Stimulated activated CD8-positive, alpha-beta memory T cell treated with anti-CD3 and anti-CD28 coated beads, Interleukin-4, amount 100 ng/mL, for 4 hours (primary cell): ENCODE measurements around the gene NPIPB6.
A peak's percentile ranks its signal among the peaks of the same experiment; 100 is the strongest.

Experiments
- DNase-seq, 2 donors: peaks; one replicate each; pipeline ENCODE4 v3.0.0-alpha.2; 2020; ENCODE audit warnings: low read depth in 2 of 2, low spot score in 1 of 2

Gene NPIPB6

DNA sequence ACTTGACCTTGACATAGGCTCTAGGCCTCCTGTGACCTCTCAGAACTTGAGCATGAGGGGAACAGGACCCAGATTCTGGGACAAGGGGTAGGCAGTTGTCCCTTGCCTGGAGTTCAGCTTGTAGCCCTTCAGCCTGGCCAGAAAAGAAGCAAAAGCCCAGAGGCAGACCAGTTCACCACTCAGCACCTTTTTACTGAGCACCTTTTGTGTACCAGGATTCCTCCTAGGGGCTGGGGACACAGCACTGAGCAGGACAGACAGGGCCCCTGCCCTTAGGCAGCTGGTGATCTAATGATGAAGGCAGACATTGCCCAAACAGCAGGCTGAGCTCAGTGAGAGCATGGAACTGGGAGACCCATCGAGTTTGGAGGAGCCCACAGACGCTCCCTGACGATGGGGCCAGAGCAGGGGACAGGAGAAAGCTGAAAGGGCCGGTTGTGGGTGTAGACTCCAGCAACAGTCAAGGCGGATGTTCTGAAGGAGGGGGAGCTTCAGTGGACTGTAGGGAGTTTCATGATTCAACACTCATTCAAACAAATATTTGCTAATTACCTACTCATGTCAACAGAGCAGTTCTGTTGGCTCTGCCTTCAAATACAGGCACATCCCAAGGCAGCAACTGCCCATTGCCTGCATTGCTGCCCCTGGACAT lies 38.9 kb downstream of the NPIPB6 start:
- DNase-seq: no peak

DNA sequence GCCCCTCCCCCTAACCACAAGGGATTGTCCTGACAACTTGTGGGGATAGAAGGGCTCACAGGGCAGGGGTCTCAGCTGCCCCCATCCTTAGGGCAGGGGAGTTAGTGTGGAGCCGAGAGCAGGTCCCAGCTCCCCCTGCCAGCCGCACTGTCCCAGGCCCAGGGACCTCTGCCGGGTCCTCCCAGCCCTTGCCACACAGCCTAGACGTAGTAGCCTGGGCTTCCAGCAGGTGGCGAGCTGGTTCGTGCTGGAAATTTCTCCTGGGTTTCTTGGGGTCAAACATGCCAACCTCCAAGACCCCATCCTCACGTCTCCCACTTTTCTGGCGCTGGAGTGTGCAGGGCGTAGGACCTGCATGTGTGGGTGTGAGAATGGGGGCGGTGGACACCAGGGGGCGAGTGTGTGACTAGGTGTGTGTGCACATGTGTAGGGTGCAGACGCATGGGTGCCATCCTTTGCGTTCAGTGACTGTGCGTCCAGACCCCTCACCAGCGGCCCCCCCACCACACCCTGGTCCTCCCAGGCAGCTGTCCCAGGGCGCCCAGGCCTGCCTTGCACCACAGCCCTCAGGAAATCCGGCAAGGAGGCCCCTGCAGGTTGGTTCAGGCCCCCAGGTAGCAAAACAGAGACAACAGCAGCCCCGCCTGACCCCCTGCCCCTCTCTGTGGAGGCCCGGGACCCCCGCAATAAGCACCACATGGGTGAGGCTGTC lies 41.5 kb downstream of the NPIPB6 start:
- DNase-seq: no peak

DNA sequence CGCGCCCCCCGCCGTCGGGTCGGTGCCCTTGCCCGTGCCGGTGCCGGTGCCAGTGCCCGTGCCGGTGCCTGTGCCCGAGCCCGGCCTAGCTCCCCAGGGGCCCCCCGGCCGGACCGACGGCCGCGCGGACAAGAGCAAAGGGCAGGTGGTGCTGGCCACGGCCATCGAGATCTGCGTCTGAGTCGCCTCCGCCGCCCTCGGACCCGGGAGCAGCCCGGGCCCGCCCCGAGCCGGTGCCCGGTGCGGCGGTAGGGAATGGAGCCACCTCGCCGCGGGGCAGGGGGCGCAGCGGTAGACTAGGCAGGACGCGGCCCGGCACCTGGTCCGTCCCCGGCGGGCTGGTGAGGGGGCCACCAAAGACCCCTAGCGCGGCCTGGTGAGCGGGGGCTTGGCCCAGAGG lies 42.6 kb downstream of the NPIPB6 start:
- DNase-seq: no peak

DNA sequence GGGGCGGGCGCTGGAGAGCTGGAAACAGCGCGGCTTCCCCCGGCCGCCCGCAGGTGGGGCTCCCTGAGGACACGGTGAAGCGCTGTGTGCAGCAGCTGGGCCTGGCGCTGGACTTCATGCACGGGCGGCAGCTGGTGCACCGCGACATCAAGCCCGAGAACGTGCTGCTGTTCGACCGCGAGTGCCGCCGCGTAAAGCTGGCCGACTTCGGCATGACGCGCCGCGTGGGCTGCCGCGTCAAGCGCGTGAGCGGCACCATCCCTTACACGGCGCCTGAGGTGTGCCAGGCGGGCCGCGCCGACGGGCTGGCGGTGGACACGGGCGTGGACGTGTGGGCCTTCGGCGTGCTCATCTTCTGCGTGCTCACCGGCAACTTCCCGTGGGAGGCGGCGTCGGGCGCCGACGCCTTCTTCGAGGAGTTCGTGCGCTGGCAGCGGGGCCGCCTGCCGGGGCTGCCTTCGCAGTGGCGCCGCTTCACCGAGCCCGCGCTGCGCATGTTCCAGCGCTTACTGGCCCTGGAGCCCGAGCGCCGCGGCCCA lies 43.2 kb downstream of the NPIPB6 start:
- no peak for DNase-seq

DNA sequence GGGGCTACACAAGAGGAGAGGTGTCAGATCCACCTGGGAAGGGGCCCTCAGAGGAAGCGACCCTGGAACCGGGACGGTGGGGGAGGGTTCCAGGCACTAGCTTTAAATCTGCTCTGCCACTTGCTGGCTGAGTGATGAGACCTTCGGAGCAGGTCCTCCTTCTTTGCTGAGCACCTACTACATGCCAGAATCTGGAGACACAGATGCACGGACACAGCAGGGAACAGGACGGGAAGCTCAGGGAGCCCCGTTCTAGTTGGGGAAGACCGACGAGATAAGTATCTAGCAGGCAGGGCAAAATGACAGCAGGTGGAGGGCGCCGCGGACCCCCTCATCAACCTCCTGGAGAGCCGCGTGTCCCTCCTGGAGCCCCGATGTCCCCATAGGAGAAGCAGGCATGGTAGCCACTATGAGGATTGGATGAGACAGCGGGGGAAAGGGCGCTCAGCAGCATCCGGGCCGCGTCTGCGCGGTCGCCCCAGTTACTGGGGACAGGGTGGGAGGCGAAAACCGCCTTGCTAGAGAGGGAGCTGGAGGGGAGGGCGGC lies 43.8 kb downstream of the NPIPB6 start:
- no peak for DNase-seq

DNA sequence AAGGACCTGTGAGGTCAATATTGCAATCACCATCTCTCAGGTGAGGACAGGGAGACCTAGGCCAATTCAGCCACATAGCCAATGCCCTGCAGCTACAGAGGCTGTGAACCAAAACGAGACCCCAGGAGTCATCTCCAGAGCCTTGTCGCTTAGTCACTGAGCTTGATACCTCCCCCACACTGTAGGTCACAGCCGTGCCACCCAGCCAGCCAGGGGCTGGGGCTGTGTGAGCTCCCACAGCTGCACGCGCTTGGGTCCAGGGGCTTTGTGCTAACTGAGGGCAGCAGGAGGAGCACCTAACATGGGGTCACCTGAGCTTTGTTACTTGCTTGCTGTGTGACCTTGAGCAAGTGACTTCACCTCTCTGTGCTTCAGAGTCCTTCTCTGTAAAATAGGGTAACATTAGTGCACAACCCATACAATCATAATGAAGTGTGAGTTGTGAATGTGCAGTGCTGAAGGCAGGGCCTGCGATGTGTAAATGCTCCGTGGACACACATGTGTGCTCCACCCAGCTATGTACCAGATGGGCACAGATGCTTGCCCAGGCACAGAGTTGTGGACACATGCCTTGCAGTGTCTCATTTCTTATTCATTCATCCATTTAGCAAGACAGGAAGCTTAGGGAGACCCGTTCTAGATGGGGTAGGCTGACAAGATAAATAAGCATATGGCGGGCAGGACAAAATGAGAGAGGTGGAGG lies 45.1 kb downstream of the NPIPB6 start:
- DNase-seq: no peak

DNA sequence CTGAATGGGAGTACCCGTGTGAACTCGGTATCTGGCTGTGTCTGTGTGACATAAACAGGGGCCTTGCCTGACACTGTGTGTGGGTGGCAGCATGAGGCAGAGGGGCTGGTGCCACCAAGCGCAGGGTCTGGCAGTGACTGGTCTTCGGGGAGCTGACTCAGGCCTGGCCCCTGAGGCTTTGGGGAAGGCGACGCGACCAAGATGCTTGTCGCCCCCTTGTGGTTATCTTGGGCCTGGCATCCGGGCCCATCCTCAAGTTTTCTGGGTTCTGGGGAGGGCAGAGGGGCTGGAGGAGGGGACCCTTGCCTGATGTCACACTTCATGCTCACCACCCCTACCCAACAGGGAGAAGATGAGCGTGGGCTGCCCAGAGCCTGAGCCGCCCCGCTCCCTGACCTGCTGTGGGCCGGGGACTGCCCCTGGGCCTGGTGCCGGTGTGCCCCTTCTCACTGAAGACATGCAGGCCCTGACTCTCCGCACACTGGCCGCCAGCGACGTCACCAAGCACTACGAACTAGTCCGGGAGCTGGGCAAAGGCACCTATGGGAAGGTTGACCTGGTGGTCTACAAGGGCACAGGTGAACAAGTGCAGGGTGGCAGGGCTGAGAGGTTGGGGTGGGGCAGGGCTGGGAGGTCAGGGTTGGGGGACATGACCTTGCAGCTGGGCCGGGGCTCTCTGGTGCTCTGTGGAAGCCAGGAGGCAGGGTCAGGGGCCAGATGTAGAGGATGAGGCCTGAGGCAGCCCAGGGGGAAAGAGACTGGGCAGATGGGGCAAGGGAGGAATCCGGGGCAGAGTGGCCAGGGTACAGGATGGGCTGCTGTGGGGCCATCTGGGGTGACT lies 46.0 kb downstream of the NPIPB6 start:
- peak; percentile 62 to 72 for DNase-seq

DNA sequence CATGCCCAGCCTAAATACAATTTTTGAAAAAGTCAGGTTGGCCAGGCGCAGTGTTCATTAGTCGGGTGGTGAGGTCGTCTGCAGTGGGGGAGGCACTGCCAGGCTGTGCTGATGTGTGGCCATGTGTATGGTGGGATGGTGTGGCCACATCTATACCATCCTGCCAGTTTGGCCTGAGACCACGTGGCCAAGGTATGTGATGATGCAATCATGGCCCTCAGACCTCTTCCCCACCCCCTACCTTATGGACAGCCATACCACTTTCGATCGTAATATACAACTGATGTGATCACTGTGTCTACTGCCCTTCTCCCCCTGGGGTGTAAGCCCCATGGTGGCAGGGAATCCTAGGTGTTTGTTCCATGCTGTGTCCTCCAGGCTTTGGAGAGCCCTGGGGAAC lies 47.3 kb downstream of the NPIPB6 start:
- DNase-seq: no peak

DNA sequence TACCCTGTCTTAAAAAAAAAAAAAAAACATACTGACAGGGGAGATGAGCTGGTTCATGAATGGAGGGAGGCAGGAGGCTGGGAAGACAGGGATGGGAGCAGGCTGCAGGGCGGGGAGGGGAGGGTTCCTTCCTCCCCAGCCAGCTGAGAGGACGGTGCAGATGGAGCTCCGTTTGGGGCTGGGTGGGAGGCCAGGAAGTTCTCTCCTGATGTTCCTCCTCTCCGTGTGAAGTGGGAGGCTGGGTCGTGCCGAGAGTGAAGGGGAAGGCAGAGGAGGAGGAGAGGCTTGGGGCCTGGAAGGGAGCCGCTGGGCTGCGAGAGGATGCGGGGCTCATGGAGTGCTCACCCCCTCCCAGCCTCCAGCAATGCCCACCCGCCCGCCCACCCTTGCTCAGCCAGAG lies 49.7 kb downstream of the NPIPB6 start:
- DNase-seq: no peak

DNA sequence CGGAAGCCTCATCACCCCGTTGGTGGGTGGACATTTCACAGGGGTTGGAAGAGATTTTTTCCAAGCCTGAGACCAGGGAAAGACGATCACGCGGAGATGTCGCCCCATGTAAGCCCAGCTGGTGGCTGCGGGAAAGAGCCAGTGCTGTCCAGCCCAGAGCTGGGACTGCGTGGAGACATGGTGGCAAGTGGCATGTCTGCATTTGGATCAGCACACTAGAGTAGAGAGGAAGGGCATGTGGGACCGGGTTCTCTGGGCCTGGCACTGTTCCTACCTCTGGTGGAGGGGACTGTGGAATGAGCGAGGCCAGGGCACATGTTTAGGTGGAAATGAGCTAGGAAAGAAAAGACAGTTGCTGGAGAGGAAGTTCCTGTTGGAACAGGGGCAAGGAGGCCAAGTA lies 51.0 kb downstream of the NPIPB6 start:
- no peak for DNase-seq

DNA sequence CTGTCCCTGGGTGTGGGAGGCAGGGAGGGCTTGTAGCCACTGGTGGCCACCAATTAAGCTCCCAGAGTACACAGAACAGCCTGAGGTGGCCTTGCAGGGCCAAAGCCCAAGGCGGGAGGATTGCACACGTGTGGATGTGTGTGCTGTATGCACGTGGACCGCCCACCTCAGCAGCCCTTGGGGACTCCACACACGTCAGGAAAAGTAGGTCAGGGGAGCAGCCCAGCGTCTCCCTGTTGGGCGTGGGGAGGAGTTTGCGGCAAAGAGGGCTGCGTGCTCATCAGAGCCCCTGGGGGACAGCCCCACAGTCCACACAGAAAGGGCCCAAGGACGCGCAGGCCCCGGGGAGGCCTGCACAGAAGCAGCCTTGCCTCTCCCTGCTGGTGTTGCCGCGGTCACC lies 51.4 kb downstream of the NPIPB6 start:
- peak in 1 of 2 donors; percentile 56 for DNase-seq

DNA sequence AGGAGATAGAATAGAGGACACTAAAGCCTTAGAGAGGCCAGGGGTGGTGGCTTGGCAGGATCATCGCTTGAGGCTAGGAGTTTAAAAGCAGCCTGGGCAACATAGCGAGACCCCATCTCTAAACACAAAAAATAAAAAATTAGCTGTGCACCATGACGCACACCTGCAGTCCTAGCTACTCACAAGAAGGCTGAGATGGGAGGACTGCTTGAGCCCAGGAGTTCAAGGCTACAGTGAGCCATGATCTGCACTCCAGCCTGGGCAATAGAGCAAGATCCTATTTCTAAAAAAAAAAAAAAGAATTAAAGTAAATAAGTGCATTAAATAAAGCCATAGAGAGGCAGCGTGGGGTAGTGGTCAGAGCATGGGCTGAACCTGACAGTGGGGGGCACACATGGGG lies 51.9 kb downstream of the NPIPB6 start:
- no peak for DNase-seq

DNA sequence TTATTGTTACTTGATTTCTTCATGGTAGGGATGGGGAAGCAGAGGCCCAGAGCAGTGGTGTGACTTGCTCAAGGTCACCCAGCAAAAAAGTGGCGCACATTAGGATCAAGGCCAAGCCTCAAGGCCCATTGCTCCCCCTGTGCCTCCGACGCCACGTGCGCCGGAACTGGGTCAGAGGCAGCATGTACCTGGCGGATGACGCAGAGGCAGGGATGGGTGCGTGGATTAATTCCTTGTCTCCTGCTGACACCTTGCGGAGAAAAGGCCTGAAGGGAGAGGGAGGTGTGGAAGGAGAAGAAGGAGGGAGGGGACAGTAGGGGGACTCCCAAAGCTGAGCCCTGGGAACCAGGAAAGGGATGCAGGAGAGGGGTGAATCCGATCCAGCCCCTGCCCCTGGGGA lies 52.5 kb downstream of the NPIPB6 start:
- no peak for DNase-seq

DNA sequence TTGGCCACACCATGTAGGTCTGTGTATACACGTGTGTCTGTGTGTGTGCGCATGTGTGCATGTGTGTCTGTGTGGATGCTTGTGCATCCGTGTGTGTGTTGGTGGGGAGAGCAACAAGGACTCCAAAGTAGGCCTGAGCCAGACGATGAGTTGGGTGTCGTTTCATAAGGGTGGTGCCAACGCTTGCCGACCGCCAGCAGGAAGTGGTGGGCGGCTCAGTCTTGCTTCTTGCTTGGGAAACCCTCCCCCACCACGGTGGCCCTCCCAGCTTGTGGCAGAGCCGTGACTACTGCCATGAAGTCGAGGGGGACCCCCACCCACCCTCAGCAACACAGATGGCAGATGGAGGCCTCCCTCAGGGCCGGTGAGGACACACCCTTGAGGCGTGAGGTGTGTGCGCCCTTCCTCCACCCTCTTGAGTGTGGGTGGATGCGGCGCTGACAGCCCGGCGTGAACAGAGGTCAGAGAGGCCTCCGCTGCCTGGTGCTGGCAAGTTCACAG lies 53.4 kb downstream of the NPIPB6 start:
- DNase-seq: peak; percentile 76 to 91

DNA sequence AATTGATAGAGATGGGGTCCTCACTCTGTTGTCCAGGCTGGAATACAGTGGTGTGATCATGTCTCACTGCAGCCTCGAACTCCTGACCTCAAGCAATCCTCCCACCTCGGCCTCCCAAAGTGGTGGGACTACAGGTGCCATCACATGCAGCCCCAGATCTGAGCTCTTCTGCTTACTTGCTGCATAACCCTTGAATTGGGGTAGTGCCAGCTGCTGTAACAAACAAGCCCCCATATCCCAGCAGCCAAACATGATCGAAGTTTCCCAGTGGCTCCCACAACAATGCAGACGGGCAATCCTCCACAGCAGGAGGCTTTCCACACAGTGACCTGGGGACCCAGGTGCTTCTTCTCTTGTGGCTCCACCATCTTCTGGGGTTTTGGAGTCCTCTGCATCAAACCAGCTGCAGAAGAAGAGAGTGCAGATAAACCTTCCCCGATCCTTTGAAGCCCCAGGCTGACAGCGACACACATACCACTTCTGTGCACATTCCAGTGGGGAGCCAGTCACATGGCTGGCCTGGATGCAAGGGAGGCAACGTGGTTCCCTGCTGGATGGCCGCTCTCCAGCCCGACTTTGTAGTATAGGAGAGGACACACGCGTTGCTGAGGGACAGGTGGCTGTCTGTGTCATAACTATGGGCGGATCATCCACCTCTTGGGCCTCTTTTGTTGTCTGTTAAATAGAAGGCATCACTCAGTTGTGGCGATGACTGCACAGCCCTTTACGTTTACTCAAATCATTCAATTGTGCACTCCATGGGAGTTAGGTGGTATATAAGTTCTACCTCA lies 54.3 kb downstream of the NPIPB6 start:
- DNase-seq: no peak

DNA sequence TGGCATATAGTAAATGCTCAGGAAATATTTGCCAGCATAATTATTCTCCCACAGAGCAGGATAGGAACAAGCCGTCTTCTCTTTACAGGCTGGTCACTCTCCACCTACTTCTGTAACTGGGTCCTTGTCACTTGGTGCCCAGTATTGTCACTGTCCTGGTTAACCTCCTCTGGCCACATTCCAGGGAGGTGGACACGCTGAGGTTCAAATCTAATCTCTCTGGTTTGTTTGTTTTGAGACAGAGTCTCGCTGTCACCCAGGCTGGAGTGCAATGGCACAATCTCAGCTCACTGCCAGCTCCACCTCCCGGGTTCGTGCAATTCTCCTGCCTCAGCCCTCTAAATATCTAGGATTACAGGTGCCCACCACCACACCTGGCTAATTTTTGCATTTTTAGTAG lies 55.4 kb downstream of the NPIPB6 start:
- no peak for DNase-seq

DNA sequence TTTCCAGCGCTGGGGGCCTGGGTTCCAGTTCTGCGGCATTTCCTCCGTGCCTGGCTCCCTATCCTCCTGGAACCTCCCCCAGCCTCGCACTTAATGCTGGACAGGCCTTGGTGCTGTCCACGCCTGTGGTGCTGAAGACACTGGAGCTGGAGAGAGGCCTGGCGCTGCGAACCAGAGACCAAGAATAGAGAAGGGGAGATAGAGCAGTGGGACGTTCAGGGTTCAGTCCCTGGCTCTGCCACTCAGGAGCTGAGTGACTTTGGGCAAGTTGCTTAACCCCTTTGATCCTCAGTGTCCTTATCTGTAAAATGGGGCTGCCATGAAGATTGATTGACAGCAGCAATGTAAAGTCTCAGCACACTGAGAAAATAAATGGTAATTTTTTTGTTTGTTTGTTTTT lies 59.1 kb downstream of the NPIPB6 start:
- no peak for DNase-seq

DNA sequence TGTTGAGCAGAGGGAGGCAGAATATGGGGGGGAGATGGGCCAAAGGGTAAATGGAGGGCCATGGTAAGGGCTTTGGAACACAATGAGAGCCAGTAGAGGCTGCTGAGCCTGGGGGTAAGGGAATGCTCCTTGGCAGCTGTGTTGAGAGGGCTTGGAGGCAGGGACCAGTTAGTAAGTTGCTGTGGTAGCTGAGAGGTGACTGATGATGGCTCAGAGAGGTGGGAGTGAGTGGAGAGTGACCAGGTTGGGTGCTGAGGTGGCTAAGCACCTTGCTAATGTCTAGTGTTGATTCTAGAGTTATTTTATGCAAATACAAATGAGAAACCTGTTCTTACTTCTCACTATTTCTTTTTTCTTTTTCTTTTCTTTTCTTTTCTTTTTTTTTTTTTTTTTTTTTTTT lies 60.2 kb downstream of the NPIPB6 start:
- DNase-seq: no peak

DNA sequence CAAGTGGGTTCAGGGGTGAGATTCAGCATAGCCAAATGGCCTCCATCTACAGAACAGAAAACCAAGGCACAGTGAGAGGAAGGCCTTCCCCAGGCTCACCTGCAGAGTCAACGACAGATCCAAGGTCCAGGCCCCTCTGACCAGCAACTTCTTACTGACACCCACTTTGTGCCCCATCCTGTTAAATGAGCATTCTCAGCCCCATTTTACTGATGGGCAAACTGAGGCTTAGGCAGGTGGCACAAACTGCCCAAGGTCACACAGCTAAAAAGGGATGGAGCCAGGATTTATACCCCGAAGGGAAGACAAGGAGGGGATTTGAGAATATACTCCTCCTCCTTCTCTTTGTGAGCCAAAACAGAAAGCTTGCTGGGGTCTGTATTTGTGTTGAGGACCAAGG lies 61.7 kb downstream of the NPIPB6 start:
- DNase-seq: no peak

DNA sequence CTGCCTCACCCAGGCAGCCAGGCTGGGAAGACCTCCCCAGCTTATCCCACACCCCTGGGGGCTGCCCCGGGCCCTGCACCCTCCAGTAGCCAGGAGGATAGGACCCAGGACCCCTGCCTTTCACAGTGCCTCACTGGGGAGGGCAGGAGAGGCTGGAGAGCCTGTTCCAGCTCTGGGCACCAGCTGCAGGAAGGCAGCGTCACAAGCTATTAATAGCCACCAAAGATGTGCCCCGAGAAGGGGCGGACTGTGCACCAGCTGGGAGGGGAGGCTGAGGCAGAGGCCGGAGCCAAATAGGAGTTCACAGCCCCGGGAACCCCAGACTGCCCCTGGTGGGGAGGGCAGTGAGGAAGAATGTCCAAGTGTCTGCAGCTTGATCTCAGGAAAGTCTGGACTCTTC lies 62.2 kb downstream of the NPIPB6 start:
- DNase-seq: no peak
